Fibroblast of skin of right quadriceps (primary cell): Measurements from ENCODE around the gene GALNTL6.
"Not testable (repeated sequence)": the region's sequence is repeated elsewhere in the genome, so short reads cannot be mapped to it uniquely, and the experiment has no call there.

ENCODE experiments used
- DNase-seq: peaks from one replicate; pipeline ENCODE4 v3.0.0-alpha.2; 2013

The GALNTL6 gene

GRCh38 chr4:173001571-173001970 is 1188.4 kb downstream of the GALNTL6 start:
- DNase-seq: peak; percentile 79

- DNase-seq: no peak
Measured at GRCh38 chr4:173002830-173003561, 1189.8 kb downstream of the GALNTL6 start.

- no peak for DNase-seq
Measured at GRCh38 chr4:173005912-173006633, 1192.9 kb downstream of the GALNTL6 start.

GRCh38 chr4:173008436-173008835 is 1195.2 kb downstream of the GALNTL6 start:
- no peak for DNase-seq

- peak; percentile 31 for DNase-seq
Measured at GRCh38 chr4:173009129-173009823, 1196.1 kb downstream of the GALNTL6 start.

GRCh38 chr4:173012608-173013007 is 1199.4 kb downstream of the GALNTL6 start:
- no peak for DNase-seq

- DNase-seq: peak; percentile 39
Measured at GRCh38 chr4:173013232-173013930, 1200.2 kb downstream of the GALNTL6 start.

GRCh38 chr4:173014113-173014558 is 1200.9 kb downstream of the GALNTL6 start:
- peak; percentile 65 for DNase-seq

GRCh38 chr4:173014836-173015235 is 1201.6 kb downstream of the GALNTL6 start:
- DNase-seq: no peak

- DNase-seq: no peak
Measured at GRCh38 chr4:173017802-173018201, 1204.6 kb downstream of the GALNTL6 start.

- no peak for DNase-seq
Measured at GRCh38 chr4:173018446-173018845, 1205.2 kb downstream of the GALNTL6 start.

GRCh38 chr4:173019664-173020063 is 1206.5 kb downstream of the GALNTL6 start:
- no peak for DNase-seq

- not testable (repeated sequence) for DNase-seq
Measured at GRCh38 chr4:173021746-173022573, 1208.8 kb downstream of the GALNTL6 start.

- no peak for DNase-seq
Measured at GRCh38 chr4:173024203-173024602, 1211.0 kb downstream of the GALNTL6 start.

- peak; percentile 66 for DNase-seq
Measured at GRCh38 chr4:173025131-173025530, 1211.9 kb downstream of the GALNTL6 start.

- DNase-seq: no peak
Measured at GRCh38 chr4:173037242-173037641, 1224.0 kb downstream of the GALNTL6 start.

- DNase-seq: no peak
Measured at GRCh38 chr4:173038192-173038896, 1225.1 kb downstream of the GALNTL6 start.

- no peak for DNase-seq
Measured at GRCh38 chr4:173039617-173040577, 1226.7 kb downstream of the GALNTL6 start.

- DNase-seq: no peak
Measured at GRCh38 chr4:173041482-173041881, 1228.3 kb downstream of the GALNTL6 start.

GRCh38 chr4:173042139-173042538 is 1228.9 kb downstream of the GALNTL6 start:
- DNase-seq: not testable (repeated sequence)
